ENCODE measurements around the gene CLDND1. TPM values are rescaled to one million over a fixed set of nuclear protein-coding genes. Genes with fewer than 3 reads are reported as not detected.
A peak's percentile ranks its signal among the peaks of the same experiment; 100 is the strongest.

The CLDND1 gene
- total RNA-seq, 2 experiments from 2014 or later: 673 to 683 TPM

DNA sequence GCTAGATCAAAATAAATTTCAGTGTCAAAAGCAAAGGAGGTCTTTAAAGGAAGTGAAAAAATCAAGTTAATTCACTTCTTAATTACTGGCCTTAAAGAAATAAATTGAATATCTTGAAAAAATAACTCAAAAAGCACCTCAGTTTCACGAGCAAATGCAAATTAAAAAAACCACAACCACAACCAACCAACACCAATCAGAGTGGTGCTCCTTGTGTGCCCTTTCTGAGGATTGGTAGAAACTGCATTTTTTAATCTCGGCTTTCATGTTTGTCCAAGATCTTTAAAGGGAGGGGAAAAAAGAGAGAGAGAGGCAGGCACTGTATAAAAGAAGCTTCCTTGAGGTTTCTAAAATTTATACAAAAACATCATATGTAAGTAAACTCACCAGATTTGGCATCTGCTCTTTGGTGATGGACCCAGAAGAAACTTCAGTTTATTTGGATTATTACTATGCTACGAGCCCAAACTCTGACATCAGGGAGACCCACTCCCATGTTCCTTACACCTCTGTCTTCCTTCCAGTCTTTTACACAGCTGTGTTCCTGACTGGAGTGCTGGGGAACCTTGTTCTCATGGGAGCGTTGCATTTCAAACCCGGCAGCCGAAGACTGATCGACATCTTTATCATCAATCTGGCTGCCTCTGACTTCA, 9.0 kb upstream of the CLDND1 start, which contains the start of gene GPR15:
Gene GPR15, plus strand, starts transcription at position 357 of the 653 bp plus-strand sequence. Its CDS starts 56 bp downstream, at position 413.
- Mint-ChIP-seq H3K9me3 (no peaks in the 10 kb centered on the region), H3K27me3 (no peaks in the 10 kb centered on the region), H3K36me3 (ENCODE audit: low read depth) (peaks cover 60% of the 10 kb centered on the region), H3K4me1 (peaks cover 64% of the 10 kb centered on the region), H3K4me3 (peak within 1 kb of the TSS; percentile 81), H3K27ac (peak within 1 kb of the TSS; percentile 84)
- CTCF ChIA-PET: interaction anchor here (0.6 to 3.6 kb wide), 4 partner anchors 8 to 43 kb away, joined by 3 to 19 read pairs (median 9); partner anchors contain the start of gene CLDND1
- POLR2A ChIA-PET: interaction anchor here (0.8 to 13.1 kb wide), 9 partner anchors 10 to 63 kb away, joined by 3 to 931 read pairs (median 14); partner anchors contain the start of genes CLDND1 and CPOX
- no peak for DNase-seq

DNA sequence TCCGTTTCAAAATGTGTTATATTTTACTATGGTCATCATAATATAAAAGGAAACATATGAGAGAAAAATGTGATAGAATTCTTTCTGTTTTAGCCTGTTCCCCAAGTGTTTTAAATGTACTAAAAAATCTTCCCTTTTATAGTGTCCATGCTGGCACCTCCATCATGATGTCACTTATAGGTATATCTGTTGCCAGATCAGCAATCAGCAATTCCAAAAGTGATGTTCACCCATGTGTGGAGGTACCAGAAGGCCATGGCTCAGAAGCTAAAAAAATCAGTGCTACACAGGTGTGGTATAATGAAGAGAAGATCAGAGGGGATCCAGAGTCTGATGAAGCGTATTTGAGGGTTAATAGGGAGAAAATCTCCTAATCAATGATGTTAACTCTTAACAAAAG, 8.0 kb upstream of the CLDND1 start:
- Mint-ChIP-seq H3K27ac (peak overlapping the region; percentile 70), H3K36me3 (ENCODE audit: low read depth) (peaks cover 59% of the 10 kb centered on the region), H3K4me1 (peaks cover 65% of the 10 kb centered on the region), H3K27me3 (no peaks in the 10 kb centered on the region), H3K9me3 (peaks cover 2% of the 10 kb centered on the region), H3K4me3 (peak overlapping the region; percentile 53)
- POLR2A ChIA-PET: interaction anchor here (0.7 to 2.2 kb wide), 9 partner anchors 8 to 42 kb away, joined by 3 to 10 read pairs (median 6); no protein-coding TSS in a partner anchor
- CTCF ChIA-PET: no interaction called here
- no peak for DNase-seq

DNA sequence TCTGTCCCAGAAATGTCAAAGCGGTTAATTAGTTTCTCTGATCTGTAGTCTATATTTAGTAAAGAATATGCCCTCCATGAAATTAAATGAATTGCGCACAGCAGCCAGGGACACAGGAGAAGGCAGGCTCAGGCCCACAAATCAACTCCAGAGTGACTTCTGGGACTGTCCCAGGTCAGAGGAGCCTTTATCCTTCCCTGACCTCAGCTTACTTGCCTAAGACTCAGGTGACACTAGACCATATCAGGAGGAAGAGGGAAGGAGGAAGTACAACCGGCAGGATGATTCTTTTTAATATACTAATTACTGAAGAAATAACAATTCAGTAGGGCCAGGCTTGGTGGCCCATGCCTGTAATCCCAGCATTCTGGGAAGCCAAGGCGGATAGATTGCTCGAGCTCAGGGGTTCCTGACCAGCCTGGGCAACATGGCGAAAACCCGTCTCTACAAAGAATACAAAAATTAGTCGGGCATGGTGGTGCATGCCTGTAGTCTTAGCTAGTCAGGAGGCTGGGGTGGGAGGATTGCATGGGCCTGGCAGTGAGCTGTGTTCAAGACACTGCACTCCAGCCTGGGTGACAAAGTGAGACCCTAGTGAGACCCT, 7.3 kb upstream of the CLDND1 start:
- DNase-seq: no peak
- peaks cover 65% of the 10 kb centered on the region for H3K36me3 Mint-ChIP-seq (ENCODE audit: low read depth)
- H3K4me3 Mint-ChIP-seq: peak overlapping the region; percentile 61
- no peaks in the 10 kb centered on the region for H3K27me3 Mint-ChIP-seq
- POLR2A ChIA-PET: interaction anchor here (0.7 to 2.2 kb wide), 10 partner anchors 8 to 43 kb away, joined by 3 to 10 read pairs (median 6); no protein-coding TSS in a partner anchor
- H3K9me3 Mint-ChIP-seq: peaks cover 4% of the 10 kb centered on the region
- CTCF ChIA-PET: no interaction called here
- H3K27ac Mint-ChIP-seq: peak overlapping the region; percentile 72
- H3K4me1 Mint-ChIP-seq: peaks cover 72% of the 10 kb centered on the region

DNA sequence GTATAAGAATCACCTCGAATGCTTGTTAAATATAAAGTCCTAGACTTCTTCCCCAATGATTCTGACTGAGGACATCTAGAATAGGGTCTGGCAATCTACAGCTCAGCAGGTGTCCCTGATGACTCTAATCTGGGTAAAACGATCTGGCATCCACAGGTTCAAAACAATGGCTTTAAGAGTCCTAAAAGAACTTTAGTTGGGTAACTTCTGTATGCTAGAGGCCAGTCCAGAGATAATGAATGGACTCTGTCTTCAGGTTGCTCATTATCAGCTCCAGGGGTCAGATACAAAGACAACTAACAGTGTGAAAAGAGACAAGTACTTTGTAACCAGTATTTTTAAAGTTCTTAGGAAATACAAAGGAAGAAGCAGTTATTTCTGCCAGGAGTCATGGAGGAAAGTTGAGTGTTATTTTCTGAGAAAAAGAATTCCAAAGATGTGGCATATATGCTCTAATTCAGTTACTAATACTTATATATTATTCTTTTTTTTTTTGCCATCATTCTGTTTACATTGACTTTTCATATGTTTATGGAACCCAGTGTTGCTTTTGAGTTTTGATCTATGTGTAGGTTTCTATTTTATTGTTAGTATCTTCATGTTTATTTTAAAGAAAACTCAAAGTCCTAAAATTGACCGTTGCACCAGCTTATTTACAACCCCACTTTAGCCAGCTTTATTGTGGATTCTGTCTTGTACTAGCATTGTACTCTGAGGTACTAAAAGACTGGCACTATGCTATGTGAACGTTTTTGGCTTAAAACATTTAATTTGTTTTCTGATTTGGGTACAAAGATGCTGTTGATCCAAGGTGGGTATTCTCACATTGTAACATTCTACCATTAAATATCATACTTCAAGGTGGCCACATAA, 6.0 kb upstream of the CLDND1 start:
- H3K27ac Mint-ChIP-seq: peak overlapping the region; percentile 33
- H3K36me3 Mint-ChIP-seq (ENCODE audit: low read depth): peaks cover 71% of the 10 kb centered on the region
- peak overlapping the region; percentile 9 for H3K4me3 Mint-ChIP-seq
- ChIA-PET CTCF (interaction anchor here (1.0 kb wide), 1 partner anchor 44 kb away, joined by 3 read pairs; no protein-coding TSS in a partner anchor), POLR2A (interaction anchor here (0.7 to 2.2 kb wide), 5 partner anchors 27 to 44 kb away, joined by 3 to 7 read pairs (median 3); no protein-coding TSS in a partner anchor)
- H3K9me3 Mint-ChIP-seq: peaks cover 7% of the 10 kb centered on the region
- no peak for DNase-seq
- H3K27me3 Mint-ChIP-seq: no peaks in the 10 kb centered on the region
- peaks cover 83% of the 10 kb centered on the region for H3K4me1 Mint-ChIP-seq

DNA sequence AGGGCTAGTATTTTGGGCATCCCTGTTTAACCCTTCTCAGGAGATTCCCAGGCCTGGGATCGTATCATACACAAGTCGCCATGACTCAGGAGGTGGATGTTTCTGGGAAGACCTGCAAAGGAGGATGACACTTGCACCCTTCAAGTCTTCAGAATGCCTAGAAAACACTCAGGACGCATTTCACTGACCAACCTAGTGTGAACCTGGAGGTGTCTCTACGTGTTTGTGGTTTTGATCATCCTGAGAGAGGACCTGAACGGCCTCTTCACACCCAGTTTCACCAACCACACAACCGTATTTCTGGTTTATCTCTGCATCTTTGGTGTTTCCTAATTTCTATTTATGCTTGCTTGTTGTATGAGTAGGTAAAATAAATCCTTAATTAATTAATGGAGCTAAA, 2.8 kb upstream of the CLDND1 start:
- DNase-seq: peak; percentile 45
- POLR2A ChIA-PET: interaction anchor here (0.7 to 13.8 kb wide), 5 partner anchors 12 to 46 kb away, joined by 3 to 372 read pairs (median 21); partner anchors contain the start of gene GPR15
- Mint-ChIP-seq H3K9me3 (peaks cover 9% of the 10 kb centered on the region), H3K27me3 (no peaks in the 10 kb centered on the region), H3K27ac (peak overlapping the region; percentile 78), H3K4me1 (peaks cover 69% of the 10 kb centered on the region), H3K36me3 (ENCODE audit: low read depth) (peaks cover 68% of the 10 kb centered on the region), H3K4me3 (peak overlapping the region; percentile 18)
- CTCF ChIA-PET: interaction anchor here (0.6 to 5.4 kb wide), 6 partner anchors 7 to 68 kb away, joined by 3 to 38 read pairs (median 4); partner anchors contain the start of genes CPOX and GPR15

DNA sequence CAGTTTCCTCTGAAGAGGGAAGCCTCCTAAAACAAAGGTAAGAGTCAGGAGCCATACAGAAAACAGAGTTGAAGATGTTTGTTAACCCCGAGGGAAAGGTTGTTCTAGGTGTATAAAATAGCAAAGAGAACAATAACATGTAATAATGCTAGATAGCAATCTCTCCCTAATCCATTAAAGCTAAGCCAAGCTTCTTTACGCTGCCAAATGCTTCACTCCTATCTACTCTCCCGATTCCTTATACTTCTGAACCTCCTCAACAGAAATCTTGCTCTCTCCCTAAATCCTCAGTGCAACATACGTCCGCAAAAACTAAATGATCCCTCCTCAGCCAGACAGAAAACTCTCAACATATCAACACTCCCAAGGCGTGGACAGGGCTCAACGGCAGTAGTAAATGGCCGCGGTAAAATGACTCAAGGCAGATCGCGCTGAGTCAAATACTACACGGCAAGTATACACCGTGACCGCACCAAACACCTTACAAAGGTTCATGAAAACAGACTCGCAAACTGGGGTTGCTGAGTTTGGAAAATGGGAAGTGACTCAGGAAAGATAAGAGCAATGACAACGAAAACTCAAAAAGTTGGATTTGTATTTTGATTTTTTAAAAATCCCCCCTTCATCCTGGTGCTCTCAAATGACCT, 682 bp downstream of the CLDND1 start:
- POLR2A ChIA-PET: interaction anchor here (0.8 to 13.8 kb wide), 12 partner anchors 8 to 1880 kb away, joined by 4 to 372 read pairs (median 10); partner anchors contain the start of genes CPOX, GPR15 and LNP1

DNA sequence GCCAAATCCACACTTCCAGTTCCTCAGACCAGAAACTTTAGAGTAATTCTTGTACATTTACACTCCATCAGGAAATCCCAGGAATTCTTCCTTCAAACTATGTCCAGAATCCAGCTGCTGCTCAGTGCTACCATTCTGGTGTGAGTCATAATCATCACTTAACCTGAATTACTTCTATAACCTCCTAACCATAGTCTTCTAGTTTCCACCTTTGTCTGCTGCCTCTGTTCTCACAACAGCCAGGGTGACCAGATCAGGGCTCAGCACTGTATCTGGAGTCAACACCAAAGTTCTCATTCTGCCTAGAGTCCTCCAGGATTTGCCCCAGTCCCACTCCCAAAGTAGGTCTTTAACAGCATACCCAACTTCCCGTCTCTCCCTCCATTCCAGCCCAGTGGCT, 3.4 kb downstream of the CLDND1 start:
- Mint-ChIP-seq H3K4me3 (peak overlapping the region; percentile 98), H3K4me1 (peaks cover 76% of the 10 kb centered on the region), H3K27ac (peak overlapping the region; percentile 92), H3K36me3 (ENCODE audit: low read depth) (peaks cover 92% of the 10 kb centered on the region), H3K9me3 (peaks cover 5% of the 10 kb centered on the region), H3K27me3 (no peaks in the 10 kb centered on the region)
- DNase-seq: no peak
- CTCF ChIA-PET: interaction anchor here (1.6 kb wide), 1 partner anchor 53 kb away, joined by 7 read pairs; no protein-coding TSS in a partner anchor
- POLR2A ChIA-PET: interaction anchor here (1.5 to 13.8 kb wide), 5 partner anchors 18 to 73 kb away, joined by 4 to 372 read pairs (median 169); partner anchors contain the start of genes CPOX and GPR15

More for the DNA sequence above, 682 bp downstream of the CLDND1 start:
- Mint-ChIP-seq H3K36me3 (ENCODE audit: low read depth) (peaks cover 85% of the 10 kb centered on the region), H3K27ac (peak overlapping the region; percentile 92), H3K27me3 (no peaks in the 10 kb centered on the region), H3K4me3 (peak overlapping the region; percentile 98), H3K4me1 (peaks cover 74% of the 10 kb centered on the region), H3K9me3 (peaks cover 9% of the 10 kb centered on the region)
- CTCF ChIA-PET: interaction anchor here (0.6 to 5.4 kb wide), 9 partner anchors 15 to 484 kb away, joined by 3 to 38 read pairs (median 4); partner anchors contain the start of gene CPOX
- peak; percentile 71 for DNase-seq

DNA sequence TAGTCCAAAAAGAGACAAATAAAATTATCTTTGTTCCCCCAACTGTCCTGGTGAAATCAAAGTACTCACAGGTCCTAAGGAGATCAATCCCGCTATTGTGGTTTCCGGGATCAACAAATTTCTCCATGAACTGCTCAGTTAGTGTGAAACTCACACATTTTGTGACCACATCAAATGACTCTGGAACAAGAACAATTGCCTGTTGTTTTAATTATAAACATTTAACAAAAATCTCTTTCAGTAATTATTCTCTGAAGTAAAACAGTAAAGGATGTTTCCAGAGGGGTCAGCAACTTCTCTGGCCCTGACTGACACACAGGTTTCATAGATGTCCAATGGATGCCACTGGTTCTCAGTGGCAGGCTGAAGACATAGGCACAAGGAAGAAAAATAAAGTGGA, 3.9 kb downstream of the CLDND1 start:
- Mint-ChIP-seq H3K4me1 (peaks cover 75% of the 10 kb centered on the region), H3K27me3 (no peaks in the 10 kb centered on the region), H3K4me3 (peak overlapping the region; percentile 98), H3K36me3 (ENCODE audit: low read depth) (peaks cover 91% of the 10 kb centered on the region), H3K9me3 (peaks cover 2% of the 10 kb centered on the region), H3K27ac (peak overlapping the region; percentile 92)
- ChIA-PET POLR2A (interaction anchor here (1.0 to 13.8 kb wide), 6 partner anchors 17 to 73 kb away, joined by 3 to 372 read pairs (median 135); partner anchors contain the start of genes CPOX and GPR15), CTCF (no interaction called here)
- DNase-seq: no peak

DNA sequence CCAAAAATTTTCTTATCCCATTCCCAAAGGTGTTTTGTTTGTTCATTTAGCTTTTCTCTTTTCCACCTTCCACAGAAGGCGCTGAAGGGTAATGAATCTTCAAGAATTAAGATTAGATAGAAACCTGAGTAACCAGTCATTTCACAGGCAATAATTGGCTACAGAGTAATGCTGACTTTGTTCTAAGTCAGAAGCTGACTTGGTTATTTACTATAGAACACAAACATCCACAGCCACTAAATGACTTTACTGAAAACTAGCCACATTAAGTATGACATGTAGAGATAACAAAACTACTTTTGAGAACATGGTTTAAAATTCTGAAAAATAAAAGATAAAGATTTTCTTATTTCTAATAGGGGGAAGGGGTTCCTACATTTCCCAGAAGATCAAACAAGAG, 7.8 kb downstream of the CLDND1 start:
- no peak for DNase-seq
- Mint-ChIP-seq H3K4me1 (peaks cover 76% of the 10 kb centered on the region), H3K27me3 (no peaks in the 10 kb centered on the region), H3K4me3 (no peak overlapping the region), H3K9me3 (no peaks in the 10 kb centered on the region), H3K36me3 (ENCODE audit: low read depth) (peaks cover 93% of the 10 kb centered on the region), H3K27ac (no peak overlapping the region)
- ChIA-PET CTCF (interaction anchor here (1.6 kb wide), 1 partner anchor 57 kb away, joined by 5 read pairs; no protein-coding TSS in a partner anchor), POLR2A (interaction anchor here (1.0 to 13.8 kb wide), 11 partner anchors 8 to 78 kb away, joined by 3 to 372 read pairs (median 7); partner anchors contain the start of genes CLDND1 and CPOX)

DNA sequence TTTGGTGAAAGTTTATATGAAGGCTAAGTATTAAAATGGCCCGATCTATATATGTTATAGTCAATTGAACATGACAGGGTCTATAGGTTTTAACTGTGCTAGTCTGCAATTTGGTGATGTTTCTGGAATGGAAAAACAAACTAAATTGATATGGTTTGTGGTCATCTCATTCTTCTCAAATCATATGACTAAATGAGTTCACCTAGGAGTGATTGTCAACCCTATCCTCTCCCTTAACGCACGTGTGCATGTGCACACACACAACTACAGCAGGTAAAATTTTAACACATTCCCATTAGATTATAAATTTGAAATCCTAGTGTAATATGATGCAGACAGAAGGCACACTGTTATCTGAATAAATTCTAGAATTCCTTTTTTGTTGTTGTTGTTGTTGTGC, 9.0 kb downstream of the CLDND1 start:
- H3K27ac Mint-ChIP-seq: peak overlapping the region; percentile 8
- no peak overlapping the region for H3K4me3 Mint-ChIP-seq
- H3K36me3 Mint-ChIP-seq (ENCODE audit: low read depth): peaks cover 91% of the 10 kb centered on the region
- ChIA-PET CTCF (interaction anchor here (1.6 kb wide), 1 partner anchor 59 kb away, joined by 5 read pairs; no protein-coding TSS in a partner anchor), POLR2A (interaction anchor here (1.1 to 13.8 kb wide), 9 partner anchors 9 to 80 kb away, joined by 3 to 372 read pairs (median 7); partner anchors contain the start of genes CLDND1 and CPOX)
- H3K4me1 Mint-ChIP-seq: peaks cover 75% of the 10 kb centered on the region
- H3K27me3 Mint-ChIP-seq: no peaks in the 10 kb centered on the region
- H3K9me3 Mint-ChIP-seq: no peaks in the 10 kb centered on the region
- DNase-seq: no peak

DNA sequence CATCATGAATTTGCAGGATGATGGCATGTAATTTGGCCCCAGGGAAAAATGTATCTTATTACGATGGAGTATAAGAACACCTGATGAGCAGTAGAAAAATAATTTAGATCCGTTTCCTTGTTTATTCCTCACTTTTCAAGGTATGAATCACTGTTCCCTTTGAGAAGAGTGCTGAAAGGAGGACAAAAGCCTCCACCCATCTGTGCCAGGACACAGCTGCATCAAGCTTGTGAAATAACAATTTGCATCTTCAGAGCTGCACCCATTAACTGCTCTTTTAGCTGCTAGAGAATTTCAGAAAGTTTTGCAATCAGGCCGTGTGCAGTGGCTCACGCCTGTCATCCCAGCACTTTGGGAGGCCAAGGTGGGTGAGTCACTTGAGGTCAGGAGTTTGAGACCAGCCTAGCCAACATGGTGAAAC, 9.6 kb downstream of the CLDND1 start:
- ChIA-PET CTCF (no interaction called here), POLR2A (interaction anchor here (1.1 to 4.9 kb wide), 5 partner anchors 20 to 75 kb away, joined by 3 to 35 read pairs (median 5); no protein-coding TSS in a partner anchor)
- no peak overlapping the region for H3K4me3 Mint-ChIP-seq
- H3K4me1 Mint-ChIP-seq: peaks cover 75% of the 10 kb centered on the region
- DNase-seq: no peak
- H3K9me3 Mint-ChIP-seq: no peaks in the 10 kb centered on the region
- H3K27me3 Mint-ChIP-seq: no peaks in the 10 kb centered on the region
- peaks cover 91% of the 10 kb centered on the region for H3K36me3 Mint-ChIP-seq (ENCODE audit: low read depth)
- H3K27ac Mint-ChIP-seq: no peak overlapping the region
